ENCODE results near the gene RALGPS2. TPM values are rescaled to one million over a fixed set of nuclear protein-coding genes. Genes with fewer than 3 reads are reported as not detected.

The RALGPS2 gene
- total RNA-seq, 1 experiment from 2014 or later: 13.3 TPM

DNA sequence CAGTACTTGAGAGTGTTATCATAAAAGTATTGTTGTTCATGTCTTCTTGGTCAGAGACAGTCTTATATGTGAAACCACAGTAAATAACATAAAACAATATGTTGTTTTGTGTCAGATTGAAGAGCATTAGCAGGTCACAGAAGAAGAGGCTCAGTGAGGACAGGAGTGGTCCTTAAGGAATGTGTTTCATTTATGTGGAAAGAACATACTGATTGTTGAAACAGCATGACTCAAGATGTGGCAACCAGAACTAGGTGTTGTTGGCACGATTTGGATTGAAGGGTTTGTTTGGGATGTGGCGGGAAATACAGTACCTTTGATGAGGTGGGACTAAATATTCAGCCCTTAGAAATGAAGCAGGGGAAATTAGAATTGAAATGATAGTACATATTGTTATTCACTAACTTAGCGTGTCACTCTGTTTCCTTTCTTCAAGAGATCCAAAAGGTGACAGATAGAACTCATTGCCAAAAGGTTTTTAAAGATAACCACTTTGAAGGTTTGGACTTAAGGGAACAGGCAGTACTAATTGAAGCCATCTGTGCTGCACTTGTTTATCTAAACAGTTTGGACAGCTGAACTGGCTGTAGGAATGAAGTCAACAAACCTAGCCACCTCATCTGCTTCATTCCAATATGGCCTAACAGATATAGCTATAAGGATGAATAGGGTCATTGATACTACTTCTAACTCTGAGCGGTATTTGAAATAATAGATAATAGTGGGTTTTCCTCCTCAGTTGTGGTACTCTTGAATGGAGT lies 14.4 kb downstream of the RALGPS2 start:
- no TSS peak for BruUV-seq (replicated peaks)
- Mint-ChIP-seq H3K9me3 (ENCODE audit: unreplicated experiment) (peaks cover 7% of the 10 kb centered on the region), H3K4me3 (ENCODE audit: unreplicated experiment) (no peak overlapping the region), H3K27ac (ENCODE audit: low read depth, unreplicated experiment) (peak overlapping the region; percentile 32), H3K4me1 (ENCODE audit: insufficient read depth, unreplicated experiment) (peaks cover 11% of the 10 kb centered on the region), H3K36me3 (ENCODE audit: insufficient read depth, unreplicated experiment) (peaks cover 10% of the 10 kb centered on the region), H3K27me3 (ENCODE audit: insufficient read depth, unreplicated experiment) (no peaks in the 10 kb centered on the region)
- POLR2A ChIA-PET: interaction anchor here (0.5 to 1.4 kb wide), 5 partner anchors 10 to 425 kb away, joined by 3 to 6 read pairs (median 3); no protein-coding TSS in a partner anchor
- DNase-seq (ENCODE audit: unreplicated experiment): peak; percentile 67
- TF ChIP-seq CTCF (IDR thresholded peaks at IDR 0.05; ENCODE audit: unreplicated experiment): no peak
- intact Hi-C loops (cut with micrococcal nuclease): no loop called here
- CTCF ChIA-PET: interaction anchor here (0.6 to 2.2 kb wide), 7 partner anchors 8 to 340 kb away, joined by 3 to 13 read pairs (median 6); no protein-coding TSS in a partner anchor

GRCh38 chr1:178740491-178740890 lies 15.4 kb downstream of the RALGPS2 start:
- no peak for TF ChIP-seq CTCF (IDR thresholded peaks at IDR 0.05; ENCODE audit: unreplicated experiment)
- Mint-ChIP-seq H3K36me3 (ENCODE audit: insufficient read depth, unreplicated experiment) (peaks cover 10% of the 10 kb centered on the region), H3K4me3 (ENCODE audit: unreplicated experiment) (no peak overlapping the region), H3K4me1 (ENCODE audit: insufficient read depth, unreplicated experiment) (peaks cover 11% of the 10 kb centered on the region), H3K27ac (ENCODE audit: low read depth, unreplicated experiment) (no peak overlapping the region), H3K27me3 (ENCODE audit: insufficient read depth, unreplicated experiment) (no peaks in the 10 kb centered on the region), H3K9me3 (ENCODE audit: unreplicated experiment) (no peaks in the 10 kb centered on the region)
- ChIA-PET POLR2A (interaction anchor here (0.9 to 1.1 kb wide), 3 partner anchors 10 to 198 kb away, joined by 3 to 4 read pairs (median 3); no protein-coding TSS in a partner anchor), CTCF (interaction anchor here (0.8 to 2.3 kb wide), 4 partner anchors 197 to 557 kb away, joined by 4 to 9 read pairs (median 5); no protein-coding TSS in a partner anchor)
- intact Hi-C loops (cut with micrococcal nuclease): no loop called here
- no TSS peak for BruUV-seq (replicated peaks)
- no peak for DNase-seq (ENCODE audit: unreplicated experiment)

GRCh38 chr1:178740924-178741323 lies 15.9 kb downstream of the RALGPS2 start:
- BruUV-seq (replicated peaks): no TSS peak
- POLR2A ChIA-PET: interaction anchor here (1.0 to 1.1 kb wide), 3 partner anchors 10 to 14 kb away, joined by 3 to 4 read pairs (median 3); no protein-coding TSS in a partner anchor
- H3K27ac Mint-ChIP-seq (ENCODE audit: low read depth, unreplicated experiment): no peak overlapping the region
- no peak overlapping the region for H3K4me3 Mint-ChIP-seq (ENCODE audit: unreplicated experiment)
- TF ChIP-seq CTCF (IDR thresholded peaks at IDR 0.05; ENCODE audit: unreplicated experiment): no peak
- H3K36me3 Mint-ChIP-seq (ENCODE audit: insufficient read depth, unreplicated experiment): peaks cover 10% of the 10 kb centered on the region
- H3K27me3 Mint-ChIP-seq (ENCODE audit: insufficient read depth, unreplicated experiment): no peaks in the 10 kb centered on the region
- intact Hi-C loops (cut with micrococcal nuclease): no loop called here
- no peak for DNase-seq (ENCODE audit: unreplicated experiment)
- no peaks in the 10 kb centered on the region for H3K9me3 Mint-ChIP-seq (ENCODE audit: unreplicated experiment)
- CTCF ChIA-PET: interaction anchor here (0.5 to 2.3 kb wide), 7 partner anchors 11 to 556 kb away, joined by 3 to 9 read pairs (median 4); no protein-coding TSS in a partner anchor
- peaks cover 11% of the 10 kb centered on the region for H3K4me1 Mint-ChIP-seq (ENCODE audit: insufficient read depth, unreplicated experiment)

DNA sequence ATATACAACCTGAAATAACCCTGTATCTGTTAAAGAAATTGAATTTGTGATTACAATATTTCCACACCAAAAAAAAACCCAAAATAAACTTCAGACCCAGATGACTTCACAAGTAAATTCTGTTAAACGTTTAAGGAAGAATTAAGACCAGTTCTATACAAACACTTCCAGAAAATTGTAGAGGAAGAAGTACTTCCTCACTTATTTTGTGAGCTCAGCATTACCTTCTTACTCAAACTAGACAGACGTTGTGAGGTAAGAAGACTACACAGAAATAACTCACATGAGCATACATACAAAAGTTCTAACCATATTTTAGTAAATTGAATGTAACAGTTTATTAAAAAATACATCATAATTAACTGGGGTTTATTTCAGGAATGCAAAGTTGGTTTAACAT lies 18.8 kb downstream of the RALGPS2 start:
- BruUV-seq (replicated peaks): no TSS peak
- Mint-ChIP-seq H3K9me3 (ENCODE audit: unreplicated experiment) (no peaks in the 10 kb centered on the region), H3K27me3 (ENCODE audit: insufficient read depth, unreplicated experiment) (no peaks in the 10 kb centered on the region), H3K36me3 (ENCODE audit: insufficient read depth, unreplicated experiment) (peaks cover 10% of the 10 kb centered on the region), H3K4me3 (ENCODE audit: unreplicated experiment) (no peak overlapping the region), H3K4me1 (ENCODE audit: insufficient read depth, unreplicated experiment) (peaks cover 9% of the 10 kb centered on the region), H3K27ac (ENCODE audit: low read depth, unreplicated experiment) (no peak overlapping the region)
- ChIA-PET CTCF (interaction anchor here (1.8 kb wide), 1 partner anchor 201 kb away, joined by 7 read pairs; no protein-coding TSS in a partner anchor), POLR2A (interaction anchor here (2.4 kb wide), 1 partner anchor 17 kb away, joined by 6 read pairs; no protein-coding TSS in a partner anchor)
- intact Hi-C loops (cut with micrococcal nuclease): no loop called here
- no peak for DNase-seq (ENCODE audit: unreplicated experiment)
- no peak for TF ChIP-seq CTCF (IDR thresholded peaks at IDR 0.05; ENCODE audit: unreplicated experiment)

All from MCF 10A (cell line).